Endothelial cell of umbilical vein (primary cell): Measurements from ENCODE around the gene SLC16A6.
"Not testable (repeated sequence)": the region's sequence is repeated elsewhere in the genome, so short reads cannot be mapped to it uniquely, and the experiment has no call there.

Experiments used
- MYC ChIP-seq: IDR thresholded peaks from one replicate; pipeline ENCODE4 v1.6.1; 2011; ENCODE audit warnings: mild to moderate bottlenecking, low read depth, low read length
- POLR2AphosphoS5 ChIP-seq: IDR thresholded peaks from 2 replicates; pipeline ENCODE4 v1.6.1; 2012; ENCODE audit warnings: low read depth, mild to moderate bottlenecking, control low read depth, low read length, moderate library complexity; ENCODE audit not compliant: insufficient read depth

DNA sequence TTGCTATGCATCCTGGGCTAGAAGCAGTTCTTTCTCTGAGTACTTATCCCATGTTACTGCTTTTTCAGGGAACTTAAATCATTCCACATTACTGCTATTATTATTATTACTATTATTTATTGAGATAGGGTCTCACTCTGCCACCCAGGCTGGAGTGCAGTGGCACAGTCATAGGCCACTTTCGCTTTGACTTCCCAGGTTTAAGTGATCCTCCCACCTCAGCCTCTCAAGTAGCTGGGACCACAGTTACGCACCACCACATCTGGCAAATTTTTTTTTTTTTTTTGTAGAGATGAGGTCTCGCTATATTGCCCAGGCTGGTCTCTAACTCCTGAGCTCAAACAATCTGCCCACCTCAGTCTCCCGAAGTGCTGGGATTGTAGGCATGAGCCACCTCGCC, 71.5 kb downstream of the SLC16A6 start:
- not testable (repeated sequence) for TF ChIP-seq POLR2AphosphoS5, MYC
